EL (cell line): ENCODE measurements around the gene DGKG.

ENCODE experiments used
- DNase-seq: peaks from one replicate; pipeline ENCODE4 v3.0.0-alpha.2; 2016

DGKG gene

DNA sequence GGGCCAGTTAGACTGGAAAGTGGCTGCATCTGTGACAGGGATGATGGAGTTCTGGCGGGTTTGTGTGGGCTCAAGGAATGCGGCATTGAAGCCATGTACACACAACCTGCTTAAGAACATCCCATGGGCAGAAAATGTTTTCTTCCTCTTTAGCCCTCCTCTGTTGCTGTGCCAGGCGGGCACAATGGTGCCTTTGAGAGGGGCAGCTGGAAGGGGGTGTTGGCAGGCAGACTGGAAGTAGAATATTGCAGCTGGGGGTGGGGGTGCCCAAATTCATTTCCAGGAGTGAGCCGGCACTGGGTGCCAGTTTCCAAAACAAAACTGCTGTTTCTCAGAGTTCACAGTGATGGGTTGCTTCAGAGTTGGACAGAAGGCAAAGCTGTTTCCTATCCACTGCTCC is 161.3 kb downstream of the DGKG start:
- no peak for DNase-seq

- no peak for DNase-seq
Observed at GRCh38 chr3:186198442-186198841, 163.6 kb downstream of the DGKG start.

DNA sequence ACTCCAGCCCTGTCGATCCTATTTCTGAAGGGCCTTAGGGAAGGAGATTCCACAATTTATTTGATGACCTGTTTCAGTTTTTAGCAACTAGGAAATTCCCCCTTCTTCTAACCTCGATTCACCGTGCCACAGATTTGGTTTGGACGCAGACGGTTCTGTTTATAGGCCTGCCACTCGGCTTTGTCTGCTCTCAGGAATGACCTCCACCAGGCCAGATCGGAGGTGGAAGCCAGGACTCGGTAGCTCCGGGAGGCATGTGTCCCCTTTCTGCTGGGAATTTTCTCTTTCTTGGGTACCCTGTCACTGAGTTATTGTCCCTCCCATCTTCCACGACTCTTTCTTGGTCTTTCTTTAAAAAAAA is 167.6 kb downstream of the DGKG start:
- no peak for DNase-seq

GRCh38 chr3:186193534-186194450 is 168.2 kb downstream of the DGKG start:
- DNase-seq: no peak

- DNase-seq: no peak
Observed at GRCh38 chr3:186192823-186193222, 169.2 kb downstream of the DGKG start.

DNA sequence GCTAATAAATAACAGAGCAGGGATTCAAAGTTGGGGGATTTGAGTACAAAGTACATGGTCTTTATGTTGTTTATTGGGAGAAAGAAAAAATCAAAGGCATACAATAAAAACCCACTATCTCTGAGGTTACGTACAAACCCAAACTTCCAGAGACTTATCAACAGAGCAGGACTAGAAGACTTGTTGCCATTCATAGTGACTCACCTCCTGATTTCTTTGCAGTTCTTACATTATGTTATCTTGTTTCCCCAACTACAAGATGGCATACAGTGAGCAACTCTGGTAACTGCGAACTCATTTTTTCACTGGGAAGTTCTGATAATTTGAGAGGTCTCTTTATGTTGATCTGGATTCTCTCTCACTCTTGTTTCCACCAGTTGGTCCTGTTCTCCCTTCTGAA is 172.5 kb downstream of the DGKG start:
- DNase-seq: no peak

GRCh38 chr3:186187401-186188275 is 174.4 kb downstream of the DGKG start:
- no peak for DNase-seq

- no peak for DNase-seq
Observed at GRCh38 chr3:186185194-186185787, 176.7 kb downstream of the DGKG start.

DNA sequence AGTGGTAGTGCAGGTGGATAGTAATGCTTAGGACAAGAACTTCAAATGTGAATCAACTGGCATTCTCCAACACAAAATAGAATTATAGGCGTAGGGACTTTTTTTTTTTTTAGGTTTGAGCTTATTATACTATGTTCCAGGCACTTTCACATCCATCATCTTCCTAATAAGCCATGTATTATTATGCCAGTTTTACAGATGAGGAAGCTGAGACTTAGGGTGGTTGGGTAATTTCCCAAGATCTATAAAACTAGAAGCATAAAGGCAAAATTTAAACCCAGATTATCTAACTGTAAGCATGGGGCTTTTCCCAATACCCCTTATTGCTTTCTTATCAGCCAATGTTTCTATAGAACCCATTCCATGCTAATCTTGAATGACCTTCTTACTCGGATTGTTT is 178.0 kb downstream of the DGKG start:
- no peak for DNase-seq

DNA sequence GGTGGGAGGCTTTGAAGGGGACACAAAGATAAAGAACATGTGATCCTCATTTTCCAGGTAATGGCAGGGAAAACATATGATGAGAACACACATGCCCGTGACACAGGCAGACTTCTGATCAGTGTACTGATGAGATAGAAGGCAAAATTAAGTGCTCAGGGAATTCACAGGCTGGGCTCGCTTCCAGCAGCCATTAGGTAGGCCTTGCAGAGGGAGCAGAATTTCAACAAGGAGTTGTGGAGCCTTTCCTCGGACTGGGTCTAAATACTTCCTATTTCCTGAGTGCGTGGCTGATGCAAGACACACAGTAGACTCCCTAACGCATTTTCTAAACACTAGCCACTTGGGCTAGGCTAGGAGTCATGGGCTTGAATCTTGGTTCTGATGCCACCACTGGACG is 179.2 kb downstream of the DGKG start:
- DNase-seq: no peak

DNA sequence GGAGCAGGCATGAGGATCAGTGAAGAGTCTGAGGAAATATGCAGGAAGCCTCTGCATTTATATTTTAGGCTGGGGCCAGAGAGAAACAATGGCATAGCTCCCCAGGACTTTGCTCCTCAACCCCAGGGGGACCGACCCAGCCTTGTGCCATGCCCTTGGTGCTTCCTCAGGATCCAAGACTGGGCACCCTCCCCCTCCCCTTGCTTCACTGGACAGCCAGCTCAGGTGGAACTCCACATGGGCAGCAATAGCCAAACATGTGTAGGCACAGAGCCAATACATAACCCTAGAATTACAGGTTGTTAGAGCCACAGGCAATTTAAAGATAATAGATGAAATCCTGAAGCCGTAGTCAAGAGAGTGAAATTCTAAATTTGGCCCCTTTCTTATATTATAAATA is 180.1 kb downstream of the DGKG start:
- DNase-seq: no peak

- DNase-seq: no peak
Observed at GRCh38 chr3:186180891-186181481, 181.0 kb downstream of the DGKG start.

GRCh38 chr3:186180151-186180550 is 181.9 kb downstream of the DGKG start:
- DNase-seq: no peak

DNA sequence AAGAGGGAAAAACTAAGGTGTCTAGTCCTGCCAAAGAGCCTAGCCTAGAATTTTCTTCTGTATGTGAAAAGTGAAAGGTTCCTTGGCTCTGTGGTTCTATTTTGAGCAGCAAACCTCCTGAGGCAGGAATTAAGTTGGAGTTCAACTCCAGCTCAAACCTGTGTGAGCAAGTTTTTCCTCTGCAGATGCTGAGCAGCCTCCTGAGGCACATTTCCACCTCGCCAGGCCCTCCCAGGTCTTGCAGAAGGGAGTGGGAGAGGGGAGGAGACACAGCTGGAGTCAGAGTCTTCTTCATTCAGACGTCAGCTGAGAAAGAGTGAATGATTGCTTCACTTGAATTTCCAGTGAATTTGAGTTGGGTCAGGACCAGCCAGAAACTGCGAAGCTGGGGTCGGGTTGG is 183.6 kb downstream of the DGKG start:
- DNase-seq: no peak

- DNase-seq: no peak
Observed at GRCh38 chr3:186176373-186176990, 185.6 kb downstream of the DGKG start.

- no peak for DNase-seq
Observed at GRCh38 chr3:186173224-186173815, 188.7 kb downstream of the DGKG start.

DNA sequence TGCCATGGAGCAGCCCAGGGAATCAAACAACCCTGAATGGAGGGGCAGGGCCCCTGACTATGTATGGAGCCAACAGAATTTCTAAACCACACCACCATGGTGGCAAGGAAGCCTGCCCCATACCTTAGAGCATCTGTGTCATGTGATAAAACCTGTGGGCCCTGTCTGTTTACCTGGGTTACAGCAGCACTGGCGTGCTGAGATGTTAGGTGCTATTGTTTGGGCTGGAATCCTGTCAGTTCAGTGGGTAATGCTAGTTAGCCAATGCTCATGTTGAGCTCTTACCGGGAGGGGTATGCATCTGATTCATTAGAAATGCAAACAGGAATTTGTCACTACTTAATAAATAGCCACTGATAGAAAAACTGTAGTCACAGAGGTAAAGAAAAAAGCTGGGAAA is 189.7 kb downstream of the DGKG start:
- DNase-seq: no peak

DNA sequence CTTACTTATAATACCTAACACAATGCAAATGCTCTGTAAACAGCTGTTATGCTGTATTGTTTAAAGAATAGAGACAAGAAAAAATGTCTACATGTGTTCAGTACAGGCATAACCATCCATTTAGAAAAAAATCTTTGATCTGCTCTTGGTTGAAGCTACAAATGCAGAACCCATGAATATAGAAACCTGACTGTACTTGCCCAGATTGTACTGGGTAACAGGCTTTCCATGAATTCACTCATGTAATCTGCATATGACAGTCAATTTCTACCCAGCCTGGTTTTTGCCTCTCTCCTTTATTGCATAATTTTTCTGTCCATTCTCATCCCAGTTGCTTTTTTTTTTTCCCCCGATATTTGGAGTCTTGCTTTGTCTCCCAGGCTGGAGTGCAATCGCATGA is 190.5 kb downstream of the DGKG start:
- DNase-seq: no peak

DNA sequence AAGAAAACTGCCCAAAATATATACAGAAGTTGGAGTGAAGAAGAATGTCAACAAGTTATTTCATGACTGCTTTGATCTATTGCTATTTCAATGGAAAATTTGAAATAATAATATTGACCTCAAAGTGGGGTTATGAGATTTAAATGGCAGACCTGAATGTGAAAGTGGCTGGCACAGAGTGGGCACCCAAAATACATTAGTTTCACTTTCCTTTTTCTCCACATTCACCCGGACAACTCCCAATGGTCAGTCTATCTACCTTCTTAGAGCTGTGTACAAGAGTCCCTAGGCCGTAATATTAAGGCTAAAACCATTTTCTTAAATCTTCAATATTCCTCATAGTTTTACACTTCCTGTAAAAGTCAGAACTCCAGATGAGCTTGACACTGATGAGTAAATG is 191.5 kb downstream of the DGKG start:
- no peak for DNase-seq

GRCh38 chr3:186169379-186169778 is 192.7 kb downstream of the DGKG start:
- no peak for DNase-seq

DNA sequence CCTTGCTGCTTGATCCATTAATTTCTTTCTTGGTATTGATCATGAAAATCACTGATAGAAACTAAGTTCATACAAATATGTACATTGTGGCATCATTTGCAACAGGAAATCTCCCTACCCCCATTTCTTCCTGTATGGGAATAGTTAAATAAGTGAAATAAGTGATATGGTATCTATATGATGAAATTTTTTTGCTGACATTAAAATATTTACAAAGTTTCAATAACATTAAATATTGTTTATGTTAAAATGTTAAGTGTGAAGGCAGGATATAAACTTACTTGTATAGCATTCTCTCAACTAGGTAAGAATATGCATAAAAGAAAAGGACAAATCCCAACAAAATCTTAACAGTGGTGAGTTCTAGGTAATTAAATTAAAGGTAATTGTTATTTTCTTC is 193.1 kb downstream of the DGKG start:
- no peak for DNase-seq

- DNase-seq: no peak
Observed at GRCh38 chr3:186167646-186168395, 194.2 kb downstream of the DGKG start.
